KMS-11 (cell line): ENCODE results near the gene COPS2.
"Not testable (repeated sequence)": the region's sequence is repeated elsewhere in the genome, so short reads cannot be mapped to it uniquely, and the experiment has no call there.

Experiments used
- H2AFZ ChIP-seq: fragments of 200-600 bp; sonication (generic); 2 replicates; pipeline ENCODE4 v1.6.1; 2016; ENCODE audit warnings: antibody characterized with exemption, mixed run types, low read depth
- H3K27ac ChIP-seq: fragments of 200-600 bp; sonication (generic); 2 replicates; pipeline ENCODE4 v1.6.1; 2016; ENCODE audit warnings: mild to moderate bottlenecking, mixed run types
- H3K27me3 ChIP-seq: fragments of 200-600 bp; sonication (generic); 2 replicates; pipeline ENCODE4 v1.6.1; 2017; ENCODE audit warnings: mild to moderate bottlenecking, low read depth, mixed run types, moderate library complexity; ENCODE audit not compliant: insufficient read depth
- H3K36me3 ChIP-seq: fragments of 200-600 bp; sonication (generic); 2 replicates; pipeline ENCODE4 v1.6.1; 2017; ENCODE audit warnings: mild to moderate bottlenecking, mixed run types; ENCODE audit not compliant: insufficient read depth
- H3K4me1 ChIP-seq: fragments of 200-600 bp; sonication (generic); 2 replicates; pipeline ENCODE4 v1.6.1; 2016; ENCODE audit warnings: mild to moderate bottlenecking, low read depth, mixed run types; ENCODE audit not compliant: poor library complexity, severe bottlenecking
- H3K4me2 ChIP-seq: fragments of 200-600 bp; sonication (generic); 2 replicates; pipeline ENCODE4 v1.7.0; 2016; ENCODE audit warnings: mild to moderate bottlenecking, mixed run types
- H3K4me3 ChIP-seq: fragments of 200-600 bp; sonication (generic); IDR thresholded peaks from 2 replicates; pipeline ENCODE4 v1.6.1; 2017; ENCODE audit warnings: low read depth, low read length, mixed read lengths; ENCODE audit not compliant: insufficient read depth
- H3K79me2 ChIP-seq: fragments of 200-600 bp; sonication (generic); 2 replicates; pipeline ENCODE4 v1.6.1; 2016; ENCODE audit warnings: low read depth, mixed run types; ENCODE audit not compliant: insufficient read depth
- H3K9ac ChIP-seq: fragments of 200-600 bp; sonication (generic); 2 replicates; pipeline ENCODE4 v1.6.1; 2016; ENCODE audit warnings: mild to moderate bottlenecking, mixed run types
- H4K20me1 ChIP-seq: fragments of 200-600 bp; sonication (generic); 2 replicates; pipeline ENCODE4 v1.6.1; 2016; ENCODE audit warnings: mild to moderate bottlenecking, mixed run types; ENCODE audit not compliant: insufficient read depth
- CTCF ChIP-seq: fragments of 200-600 bp; sonication (generic); conservative IDR thresholded peaks from 2 replicates; pipeline ENCODE4 v1.6.1; 2017; ENCODE audit warnings: low read depth, mild to moderate bottlenecking, antibody characterized with exemption, low read length, moderate library complexity, mixed read lengths

COPS2 gene

GRCh38 chr15:49083401-49084284 is 71.8 kb downstream of the COPS2 start:
- TF ChIP-seq CTCF, result no peak
- Histone ChIP-seq H3K36me3 (no peaks in the 10 kb centered on the region), H3K4me1 (no peaks in the 10 kb centered on the region), H3K79me2 (no peaks in the 10 kb centered on the region), H4K20me1 (no peaks in the 10 kb centered on the region), H2AFZ (no peak overlapping the region), H3K27ac (no peak overlapping the region), H3K4me2 (no peak overlapping the region), H3K9ac (no peak overlapping the region), H3K4me3 (no peak overlapping the region), H3K27me3 (no peaks in the 10 kb centered on the region)

GRCh38 chr15:49082960-49083359 is 72.4 kb downstream of the COPS2 start:
- Histone ChIP-seq H3K79me2 (no peaks in the 10 kb centered on the region), H2AFZ (no peak overlapping the region), H4K20me1 (no peaks in the 10 kb centered on the region), H3K4me1 (no peaks in the 10 kb centered on the region), H3K4me3 (no peak overlapping the region), H3K27ac (no peak overlapping the region), H3K36me3 (no peaks in the 10 kb centered on the region), H3K4me2 (no peak overlapping the region), H3K27me3 (no peaks in the 10 kb centered on the region), H3K9ac (no peak overlapping the region)
- TF ChIP-seq CTCF, result no peak

- no peak overlapping the region for H2AFZ ChIP-seq
Measured at GRCh38 chr15:49079340-49080039, 75.9 kb downstream of the COPS2 start.

GRCh38 chr15:49075881-49076280 is 79.5 kb downstream of the COPS2 start:
- Histone ChIP-seq H3K79me2 (no peaks in the 10 kb centered on the region), H3K27ac (no peak overlapping the region), H3K9ac (no peak overlapping the region), H3K27me3 (no peaks in the 10 kb centered on the region), H2AFZ (no peak overlapping the region), H3K4me1 (no peaks in the 10 kb centered on the region), H4K20me1 (no peaks in the 10 kb centered on the region), H3K4me3 (no peak overlapping the region), H3K4me2 (no peak overlapping the region), H3K36me3 (no peaks in the 10 kb centered on the region)
- no peak for TF ChIP-seq CTCF

More at GRCh38 chr15:49079340-49080039, 75.9 kb downstream of the COPS2 start:
- Histone ChIP-seq H3K4me1 (no peaks in the 10 kb centered on the region), H3K27me3 (no peaks in the 10 kb centered on the region), H3K4me2 (no peak overlapping the region), H4K20me1 (no peaks in the 10 kb centered on the region), H3K9ac (no peak overlapping the region), H3K79me2 (no peaks in the 10 kb centered on the region), H3K27ac (no peak overlapping the region), H3K4me3 (no peak overlapping the region), H3K36me3 (no peaks in the 10 kb centered on the region)
- TF ChIP-seq CTCF, result no peak

GRCh38 chr15:49074589-49075287 is 80.7 kb downstream of the COPS2 start:
- not testable (repeated sequence) for H3K4me3 ChIP-seq, H2AFZ ChIP-seq, H3K27me3 ChIP-seq, H3K79me2 ChIP-seq, H3K4me1 ChIP-seq, H4K20me1 ChIP-seq, H3K4me2 ChIP-seq, H3K36me3 ChIP-seq, H3K27ac ChIP-seq, H3K9ac ChIP-seq
